AG08396 (cell line): ENCODE results near the gene KIF18B.

Experiments used
- DNase-seq: peaks from one replicate; pipeline ENCODE4 v3.0.0; 2012; ENCODE audit warnings: low spot score, mixed read lengths

Gene KIF18B

GRCh38 chr17:44875761-44876160 lies 71.8 kb downstream of the KIF18B start:
- no peak for DNase-seq
